IMR-90 (cell line): ENCODE data around the gene CD81. TPM values are rescaled to one million over a fixed set of nuclear protein-coding genes. Genes with fewer than 3 reads are reported as not detected.

ENCODE experiments used
- ATAC-seq: fragments of 200-7000 bp; cut with Tn5 transposase; 2 replicates; pipeline ENCODE4 v1.9.1; 2020; ENCODE audit warnings: low read depth, mild to moderate bottlenecking, moderate library complexity
- BruUV-seq: library from RNA; stranded (reverse); fragments of 400-500 nt; replicated peaks from 2 replicates; lab custom pipeline; 2021; lab: Mats Ljungman, UMichigan
- CTCF ChIA-PET: fragments of 300-600 bp; formaldehyde crosslinking; extraction: SDS; loops from one replicate; lab custom pipeline; 2021; ENCODE audit warnings: antibody characterized with exemption; lab: Yijun Ruan, JAX
- POLR2A ChIA-PET: fragments of 300-600 bp; sonication (Branson Sonifier 250); formaldehyde crosslinking; loops from one replicate; lab custom pipeline; 2022; ENCODE audit warnings: antibody characterized with exemption; ENCODE audit not compliant: unreplicated experiment; lab: Charles Lee
- DNase-seq: peaks from one replicate; pipeline ENCODE4 v3.0.0; 2013
- H2AFZ ChIP-seq: replicated peaks from 2 replicates; pipeline ENCODE3; 2013; ENCODE audit warnings: low read length, mild to moderate bottlenecking; ENCODE audit not compliant: poor library complexity
- H2AK5ac ChIP-seq: 2 replicates; pipeline ENCODE4 v1.6.1; 2013; ENCODE audit warnings: low read depth, low read length, inconsistent platforms
- H2AK9ac ChIP-seq: replicated peaks from 2 replicates; pipeline ENCODE3; 2013; ENCODE audit warnings: mild to moderate bottlenecking, low read depth, low read length, moderate library complexity; ENCODE audit not compliant: poor library complexity
- H2BK120ac ChIP-seq: 2 replicates; pipeline ENCODE4 v1.6.1; 2013; ENCODE audit warnings: low read depth, low read length, inconsistent platforms
- H2BK15ac ChIP-seq: 3 replicates; pipeline ENCODE4 v1.6.1; 2013; ENCODE audit warnings: low read depth, low read length, inconsistent platforms
- H2BK20ac ChIP-seq: 2 replicates; pipeline ENCODE4 v1.6.1; 2013; ENCODE audit warnings: low read depth, mild to moderate bottlenecking, inconsistent platforms, low read length, moderate library complexity
- H2BK5ac ChIP-seq: 2 replicates; pipeline ENCODE4 v1.6.1; 2013; ENCODE audit warnings: mild to moderate bottlenecking, low read depth, low read length, inconsistent platforms; ENCODE audit not compliant: poor library complexity, severe bottlenecking
- H3K14ac ChIP-seq: replicated peaks from 2 replicates; pipeline ENCODE4 v1.6.1; 2013; ENCODE audit warnings: low read depth, low read length, inconsistent platforms
- H3K18ac ChIP-seq: 2 replicates; pipeline ENCODE4 v1.6.1; 2013; ENCODE audit warnings: low read depth, low read length, control low read depth
- H3K23ac ChIP-seq: 2 replicates; pipeline ENCODE4 v1.6.1; 2013; ENCODE audit warnings: low read depth, low read length, inconsistent platforms
- H3K27ac ChIP-seq: 2 replicates; pipeline ENCODE4 v1.5.1; 2013; ENCODE audit warnings: mild to moderate bottlenecking, control low read depth, low read length; ENCODE audit not compliant: insufficient read depth
- H3K27me3 ChIP-seq: 2 replicates; pipeline ENCODE4 v1.6.1; 2013; ENCODE audit warnings: low read length; ENCODE audit not compliant: control insufficient read depth, insufficient read depth
- H3K36me3 ChIP-seq: 2 replicates; pipeline ENCODE4 v1.6.1; 2013; ENCODE audit warnings: low read length, mixed read lengths; ENCODE audit not compliant: control insufficient read depth, insufficient read depth
- H3K4ac ChIP-seq: 2 replicates; pipeline ENCODE4 v1.6.1; 2013; ENCODE audit warnings: low read depth, low read length, inconsistent platforms
- H3K4me1 ChIP-seq: 2 replicates; pipeline ENCODE4 v1.6.1; 2013; ENCODE audit warnings: low read length, mixed read lengths; ENCODE audit not compliant: control insufficient read depth, insufficient read depth
- H3K4me2 ChIP-seq: 2 replicates; pipeline ENCODE4 v1.6.1; 2013; ENCODE audit warnings: low read depth, mild to moderate bottlenecking, control low read depth, low read length, moderate library complexity
- H3K4me3 ChIP-seq: 2 replicates; pipeline ENCODE4 v1.5.1; 2013; ENCODE audit warnings: low read depth, mild to moderate bottlenecking, control low read depth, low read length, moderate library complexity; ENCODE audit not compliant: insufficient read depth
- H3K56ac ChIP-seq: 2 replicates; pipeline ENCODE4 v1.6.1; 2013; ENCODE audit warnings: low read length, inconsistent platforms; ENCODE audit not compliant: insufficient read depth; ENCODE audit errors: extremely low read depth
- H3K79me1 ChIP-seq, 2 experiments: 2 replicates each; pipeline ENCODE4 v1.6.1; 2013; ENCODE audit warnings: low read length in 2 of 2, inconsistent platforms in 1 of 2, low read depth in 1 of 2
- H3K9ac ChIP-seq: 2 replicates; pipeline ENCODE4 v1.6.1; 2013; ENCODE audit warnings: low read depth, low read length, control low read depth
- H3K9me1 ChIP-seq: 2 replicates; pipeline ENCODE4 v1.6.1; 2013; ENCODE audit warnings: low read length, inconsistent platforms; ENCODE audit not compliant: insufficient read depth
- H3K9me3 ChIP-seq: 2 replicates; pipeline ENCODE4 v1.6.1; 2013; ENCODE audit warnings: low read length; ENCODE audit not compliant: control insufficient read depth, insufficient read depth
- H4K20me1 ChIP-seq: 2 replicates; pipeline ENCODE4 v1.6.1; 2013; ENCODE audit warnings: low read length, inconsistent platforms; ENCODE audit not compliant: insufficient read depth
- H4K5ac ChIP-seq: 2 replicates; pipeline ENCODE4 v1.6.1; 2013; ENCODE audit warnings: mild to moderate bottlenecking, low read depth, low read length, control low read depth
- H4K8ac ChIP-seq, 2 experiments: 2 replicates each; pipeline ENCODE4 v1.6.1; 2013; ENCODE audit warnings: low read depth in 2 of 2, low read length in 2 of 2, control low read depth in 1 of 2, inconsistent platforms in 1 of 2
- H4K91ac ChIP-seq: 2 replicates; pipeline ENCODE4 v1.6.1; 2013; ENCODE audit warnings: low read depth, low read length, inconsistent platforms; ENCODE audit not compliant: insufficient read depth
- CEBPB ChIP-seq: IDR thresholded peaks from 2 replicates; pipeline ENCODE4 v1.6.1; 2012; ENCODE audit warnings: low read depth, low read length, improper control_type of control experiment
- FOS ChIP-seq: fragments of 150-350 bp; IDR thresholded peaks from 2 replicates; pipeline ENCODE4 v1.6.1; 2016; ENCODE audit warnings: low read depth, low read length
- MAFK ChIP-seq: IDR thresholded peaks from 2 replicates; pipeline ENCODE4 v1.6.1; 2012; ENCODE audit warnings: low read depth, low read length, improper control_type of control experiment
- MAZ ChIP-seq: IDR thresholded peaks from 2 replicates; pipeline ENCODE4 v1.6.1; 2012; ENCODE audit warnings: low read depth, mild to moderate bottlenecking, low read length, improper control_type of control experiment, moderate library complexity, borderline replicate concordance
- POLR2A ChIP-seq: IDR thresholded peaks from 2 replicates; pipeline ENCODE4 v1.6.1; 2012; ENCODE audit warnings: mild to moderate bottlenecking, low read depth, low read length
- RAD21 ChIP-seq: IDR thresholded peaks from 2 replicates; pipeline ENCODE4 v1.6.1; 2012; ENCODE audit warnings: low read length, improper control_type of control experiment
- RCOR1 ChIP-seq: IDR thresholded peaks from 2 replicates; pipeline ENCODE4 v1.6.1; 2012; ENCODE audit warnings: mild to moderate bottlenecking, low read length, improper control_type of control experiment; ENCODE audit not compliant: insufficient replicate concordance
- RFX5 ChIP-seq: IDR thresholded peaks from 2 replicates; pipeline ENCODE4 v1.8.0; 2012; ENCODE audit warnings: low read depth, mild to moderate bottlenecking, low read length, moderate library complexity
- SMC3 ChIP-seq: fragments of 150-350 bp; IDR thresholded peaks from 2 replicates; pipeline ENCODE4 v1.6.1; 2016; ENCODE audit warnings: low read depth, mild to moderate bottlenecking, antibody characterized with exemption, low read length, moderate library complexity
- WGBS, 2 experiments: methylation state at CpG; one replicate each; pipeline versions ENCODE4 v1.1.5 to v1.1.7; 2013; ENCODE audit warnings: missing lambda C conversion rate in 2 of 2; ENCODE audit not compliant: insufficient read length in 1 of 2; ENCODE audit errors: extremely low coverage in 2 of 2; 5-methylcytosine and 5-hydroxymethylcytosine counted together
- dilution Hi-C: fragments of 300-500 bp; cut with HindIII; formaldehyde crosslinking; loops from one replicate; pipeline ENCODE4 v1.14.3; 2018; ENCODE audit warnings: low sequenced_read_pairs; ENCODE audit not compliant: unreplicated experiment
- in situ Hi-C: fragments of 300-500 bp; cut with MboI; formaldehyde crosslinking; loops from 3 replicates; pipeline ENCODE4 v1.14.3; 2019; ENCODE audit warnings: low sequenced_read_pairs, inconsistent platforms, mixed read lengths
- intact Hi-C: fragments of 100-400 bp; cut with micrococcal nuclease; formaldehyde crosslinking; loops from 2 replicates; pipeline ENCODE4 v1.10.0; 2022
- polyA plus RNA-seq, 3 experiments: library from polyadenylated mRNA; depleted of rRNA; stranded (reverse); fragments of >200 nt; gene quantifications; 2 replicates each; pipeline ENCODE4 v1.2.3, GENCODE V29; 2012; ENCODE audit warnings: low replicate concordance in 1 of 3
- total RNA-seq: library from RNA; depleted of rRNA; stranded (reverse); fragments of >200 nt; gene quantifications from 2 replicates; pipeline ENCODE4 v1.2.3, GENCODE V29; 2012
- TF ChIP-seq, protein P1 (sequence below): fragments of 150-350 bp; IDR thresholded peaks from 2 replicates; pipeline ENCODE4 v1.6.1; 2017; ENCODE audit warnings: mild to moderate bottlenecking, antibody characterized with exemption, low read length, low read depth

The CD81 gene
- total and polyA plus RNA-seq, 2 of the 4 experiments (the other 2 are of a cell fraction) = 159 to 689 TPM

- no peak for ATAC-seq
- Histone ChIP-seq H2BK120ac (no peak overlapping the region), H3K27me3 (peaks cover 2% of the 10 kb centered on the region; the same call in 1 of the 2 replicates), H3K9me3 (peaks cover 5% of the 10 kb centered on the region), H3K14ac (no peak overlapping the region), H2AFZ (no peak overlapping the region), H2BK5ac (no peak overlapping the region), H3K4me1 (no peaks in the 10 kb centered on the region), H3K4me2 (no peak overlapping the region), H3K4me3 (no peak overlapping the region), H3K9me1 (no peaks in the 10 kb centered on the region), H2AK5ac (no peak overlapping the region), H2BK20ac (no peak overlapping the region), H2BK15ac (no peak overlapping the region), H3K23ac (no peak overlapping the region), H3K4ac (no peak overlapping the region), H3K36me3 (no peaks in the 10 kb centered on the region), H4K5ac (no peak overlapping the region), H3K56ac (no peak overlapping the region), H4K8ac (no peak overlapping the region), H2AK9ac (no peak overlapping the region), H4K91ac (no peak overlapping the region), H3K18ac (no peak overlapping the region), H3K27ac (no peak overlapping the region), H3K79me1 (no peaks in the 10 kb centered on the region), H4K20me1 (no peaks in the 10 kb centered on the region), H3K9ac (no peak overlapping the region)
- TF ChIP-seq POLR2A (no peak), CEBPB (no peak), RAD21 (no peak), RCOR1 (no peak), MAFK (no peak), SMC3 (no peak), MAZ (no peak), FOS (no peak), RFX5 (no peak)
- TF ChIP-seq, protein P1, sequence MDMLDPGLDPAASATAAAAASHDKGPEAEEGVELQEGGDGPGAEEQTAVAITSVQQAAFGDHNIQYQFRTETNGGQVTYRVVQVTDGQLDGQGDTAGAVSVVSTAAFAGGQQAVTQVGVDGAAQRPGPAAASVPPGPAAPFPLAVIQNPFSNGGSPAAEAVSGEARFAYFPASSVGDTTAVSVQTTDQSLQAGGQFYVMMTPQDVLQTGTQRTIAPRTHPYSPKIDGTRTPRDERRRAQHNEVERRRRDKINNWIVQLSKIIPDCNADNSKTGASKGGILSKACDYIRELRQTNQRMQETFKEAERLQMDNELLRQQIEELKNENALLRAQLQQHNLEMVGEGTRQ = no peak
- in situ Hi-C loops (no loop called here), intact Hi-C loops (no loop called here), dilution Hi-C loops (no loop called here)
- ChIA-PET POLR2A (no interaction called here), CTCF (no interaction called here)
- 76% methylated on average over 10 of the region's 11 CpGs; no CpG with 5 or more reads in 1 of the 2 experiments for WGBS, 2 experiments
- DNase-seq = no peak
- no TSS peak for BruUV-seq
These were observed 49.1 kb upstream of the CD81 start for GRCh38 chr11:2328021-2328420.
